ENCODE results near the gene CFAP99.

- TF ChIP-seq POLR2A (IDR thresholded peaks at IDR 0.05) (no peak), CTCF (IDR thresholded peaks at IDR 0.05) (no peak)
Measured at GRCh38 chr4:2395584-2395983, 23.2 kb upstream of the CFAP99 start.
